DND-41 (cell line): Measurements from ENCODE around the gene GPATCH2.

Source experiments
- CTCF ChIP-seq: IDR thresholded peaks from 2 replicates; pipeline ENCODE4 v1.5.1; 2012; ENCODE audit warnings: borderline replicate concordance, low read length, moderate library complexity, mild to moderate bottlenecking; ENCODE audit not compliant: poor library complexity, severe bottlenecking; ENCODE audit errors: extremely low read depth
- EZH2 ChIP-seq: IDR thresholded peaks from 3 replicates; pipeline ENCODE4 v1.6.1; 2012; ENCODE audit warnings: borderline replicate concordance, low read depth, mild to moderate bottlenecking, moderate library complexity, low read length, inconsistent platforms; ENCODE audit not compliant: severe bottlenecking

GRCh38 chr1:217482356-217483102 is 148.4 kb downstream of the GPATCH2 start:
- TF ChIP-seq CTCF (no peak), EZH2 (no peak)
